Measurements from ENCODE around the gene TIE1.
A peak's percentile ranks its signal among the peaks of the same experiment; 100 is the strongest.

Gene TIE1

GRCh38 chr1:43309405-43310025, 8.7 kb downstream of the TIE1 start:
- TF ChIP-seq BACH2 (CRISPR knock-in tag; IDR thresholded peaks at IDR 0.05; ENCODE audit: borderline replicate concordance) (no peak), RARB (CRISPR knock-in tag; IDR thresholded peaks at IDR 0.05) (no peak)
- ATAC-seq, result peak; percentile 59

GRCh38 chr1:43311521-43311920, 10.7 kb downstream of the TIE1 start:
- no peak for TF ChIP-seq TCF4 (CRISPR knock-in tag; IDR thresholded peaks at IDR 0.05; ENCODE audit: borderline replicate concordance)
- no peak for TF ChIP-seq ZNF565 (CRISPR knock-in tag; conservative IDR thresholded peaks at IDR 0.05; ENCODE audit: low read depth)
- no peak for TF ChIP-seq GLIS3 (CRISPR knock-in tag; IDR thresholded peaks at IDR 0.05)
- TF ChIP-seq CSDC2 (CRISPR knock-in tag; IDR thresholded peaks at IDR 0.05), result no peak
- no peak for TF ChIP-seq ZNF8 (CRISPR knock-in tag; IDR thresholded peaks at IDR 0.05)
- TF ChIP-seq ZC3H10 (CRISPR knock-in tag; IDR thresholded peaks at IDR 0.05), result no peak
- ATAC-seq, result no peak

- ATAC-seq, result no peak
- no peak for TF ChIP-seq TSHZ2 (CRISPR knock-in tag; IDR thresholded peaks at IDR 0.05)
- no peak for TF ChIP-seq CSRNP3 (CRISPR knock-in tag; IDR thresholded peaks at IDR 0.05)
- no peak for TF ChIP-seq GLIS3 (CRISPR knock-in tag; IDR thresholded peaks at IDR 0.05)
- TF ChIP-seq CREB5 (CRISPR knock-in tag; IDR thresholded peaks at IDR 0.05; ENCODE audit: low read depth), result no peak
- no peak for TF ChIP-seq ZNF8 (CRISPR knock-in tag; IDR thresholded peaks at IDR 0.05)
These were observed 11.4 kb downstream of the TIE1 start for GRCh38 chr1:43312212-43312623.

GRCh38 chr1:43312663-43313515, 12.1 kb downstream of the TIE1 start:
- TF ChIP-seq OSR1 (CRISPR knock-in tag; IDR thresholded peaks at IDR 0.05), result no peak
- TF ChIP-seq ZFP30 (CRISPR knock-in tag; IDR thresholded peaks at IDR 0.05), result no peak
- no peak for TF ChIP-seq ZFP3 (CRISPR knock-in tag; IDR thresholded peaks at IDR 0.05)
- TF ChIP-seq ZNF565 (CRISPR knock-in tag; conservative IDR thresholded peaks at IDR 0.05; ENCODE audit: low read depth), result no peak
- TF ChIP-seq SNAI2 (CRISPR knock-in tag; IDR thresholded peaks at IDR 0.05), result no peak
- TF ChIP-seq POU6F1 (CRISPR knock-in tag; IDR thresholded peaks at IDR 0.05; ENCODE audit: borderline replicate concordance, low read depth), result no peak
- TF ChIP-seq ESRRG (CRISPR knock-in tag; IDR thresholded peaks at IDR 0.05), result no peak
- no peak for TF ChIP-seq ZC3H10 (CRISPR knock-in tag; IDR thresholded peaks at IDR 0.05)
- TF ChIP-seq GLIS3 (CRISPR knock-in tag; IDR thresholded peaks at IDR 0.05), result no peak
- no peak for TF ChIP-seq PATZ1 (CRISPR knock-in tag; IDR thresholded peaks at IDR 0.05; ENCODE audit: borderline replicate concordance)
- no peak for TF ChIP-seq TCF4 (CRISPR knock-in tag; IDR thresholded peaks at IDR 0.05; ENCODE audit: borderline replicate concordance)
- no peak for TF ChIP-seq CREB5 (CRISPR knock-in tag; IDR thresholded peaks at IDR 0.05; ENCODE audit: low read depth)
- TF ChIP-seq TSHZ2 (CRISPR knock-in tag; IDR thresholded peaks at IDR 0.05), result no peak
- TF ChIP-seq RARB (CRISPR knock-in tag; IDR thresholded peaks at IDR 0.05), result no peak
- no peak for TF ChIP-seq ZNF8 (CRISPR knock-in tag; IDR thresholded peaks at IDR 0.05)
- no peak for TF ChIP-seq ARNTL (CRISPR knock-in tag; IDR thresholded peaks at IDR 0.05; ENCODE audit: borderline replicate concordance, low read depth)
- no peak for TF ChIP-seq BACH2 (CRISPR knock-in tag; IDR thresholded peaks at IDR 0.05; ENCODE audit: borderline replicate concordance)
- TF ChIP-seq PPARA (CRISPR knock-in tag; IDR thresholded peaks at IDR 0.05; ENCODE audit: borderline replicate concordance), result no peak
- no peak for ATAC-seq

Measured in SK-N-SH treated with all-trans-retinoic acid at 6 μM for 48 hours (cell line).